RWPE1 (cell line): ENCODE results near the gene RND2.
"Not testable (repeated sequence)": the region's sequence is repeated elsewhere in the genome, so short reads cannot be mapped to it uniquely, and the experiment has no call there.

Source experiments
- CTCF ChIA-PET: fragments of 350-600 bp; sonication (Branson Sonifier 250); formaldehyde crosslinking; extraction: SDS; loops from one replicate; lab custom pipeline; 2021; lab: Yijun Ruan, JAX
- POLR2A ChIA-PET: fragments of 400-600 bp; formaldehyde crosslinking; extraction: SDS; loops from one replicate; lab custom pipeline; 2020; ENCODE audit warnings: antibody characterized with exemption; ENCODE audit not compliant: low non-redundant PET; lab: Yijun Ruan, JAX
- DNase-seq: peaks from one replicate; pipeline ENCODE4 v3.0.0; 2012; ENCODE audit warnings: low spot score
- H3K27ac ChIP-seq: fragments of 450-650 bp; 2 replicates; pipeline ENCODE4 v1.5.1; 2017
- TF ChIP-seq, protein P1 (sequence below): fragments of 450-650 bp; conservative IDR thresholded peaks from 2 replicates; pipeline ENCODE4 v1.5.1; 2017; ENCODE audit warnings: low read depth, mild to moderate bottlenecking

Gene RND2, protein sequence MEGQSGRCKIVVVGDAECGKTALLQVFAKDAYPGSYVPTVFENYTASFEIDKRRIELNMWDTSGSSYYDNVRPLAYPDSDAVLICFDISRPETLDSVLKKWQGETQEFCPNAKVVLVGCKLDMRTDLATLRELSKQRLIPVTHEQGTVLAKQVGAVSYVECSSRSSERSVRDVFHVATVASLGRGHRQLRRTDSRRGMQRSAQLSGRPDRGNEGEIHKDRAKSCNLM

DNA sequence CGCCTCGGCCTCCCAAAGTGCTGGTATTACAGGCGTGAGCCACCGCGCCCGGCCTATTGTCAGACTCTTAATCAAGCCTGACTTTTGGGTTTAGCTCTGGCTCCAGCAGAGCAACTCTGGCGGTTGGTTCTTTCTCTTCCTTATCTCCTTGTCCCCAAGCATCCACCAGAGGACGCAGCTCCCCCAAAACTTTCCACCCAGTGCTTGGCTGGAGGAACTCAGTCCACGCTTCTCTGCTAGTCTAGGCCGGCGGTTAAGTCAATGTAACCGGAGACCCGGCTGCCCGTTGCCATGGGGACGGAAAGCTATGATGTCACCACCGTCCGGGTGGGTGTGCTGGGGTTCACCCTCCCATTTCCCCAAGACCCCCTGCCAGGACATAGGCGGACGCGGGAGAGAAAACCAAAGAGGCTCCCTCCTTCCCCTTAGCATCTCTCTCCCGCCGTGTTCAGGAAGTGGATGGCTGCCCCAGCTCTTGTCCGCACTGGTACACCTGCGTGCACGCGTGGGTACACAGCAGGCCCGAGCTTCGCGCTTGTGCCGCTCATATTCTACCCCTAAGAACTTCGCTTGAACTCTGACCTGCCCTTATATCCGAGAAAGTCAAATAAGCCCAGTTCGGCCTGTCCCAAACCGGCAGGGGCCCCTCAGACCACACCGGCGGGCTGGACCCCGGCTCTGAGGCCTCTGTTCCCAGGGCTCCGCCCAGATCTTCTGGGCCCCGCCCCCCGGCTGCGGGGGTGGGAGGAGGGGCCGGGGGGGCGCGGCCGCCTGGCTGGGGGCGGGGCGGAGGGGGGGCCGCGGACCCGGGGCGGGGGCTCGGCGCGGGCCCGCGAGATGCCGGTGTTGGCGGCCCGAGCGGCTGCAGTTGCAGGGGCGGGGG is at the start of gene RND2:
Gene RND2, plus strand, starts transcription at position 825 of the 883 bp plus-strand sequence. CDS start 117 bp downstream, outside the sequence.
- ChIA-PET POLR2A (interaction anchor here (0.6 kb wide), 1 partner anchor 159 kb away, joined by 3 read pairs; no protein-coding TSS in a partner anchor), CTCF (interaction anchor here (0.6 to 0.7 kb wide), 5 partner anchors 9 to 414 kb away, joined by 3 to 5 read pairs (median 3); no protein-coding TSS in a partner anchor)
- H3K27ac ChIP-seq: peak within 1 kb of the TSS; percentile 51
- DNase-seq: peak; percentile 82
- TF ChIP-seq, protein P1, sequence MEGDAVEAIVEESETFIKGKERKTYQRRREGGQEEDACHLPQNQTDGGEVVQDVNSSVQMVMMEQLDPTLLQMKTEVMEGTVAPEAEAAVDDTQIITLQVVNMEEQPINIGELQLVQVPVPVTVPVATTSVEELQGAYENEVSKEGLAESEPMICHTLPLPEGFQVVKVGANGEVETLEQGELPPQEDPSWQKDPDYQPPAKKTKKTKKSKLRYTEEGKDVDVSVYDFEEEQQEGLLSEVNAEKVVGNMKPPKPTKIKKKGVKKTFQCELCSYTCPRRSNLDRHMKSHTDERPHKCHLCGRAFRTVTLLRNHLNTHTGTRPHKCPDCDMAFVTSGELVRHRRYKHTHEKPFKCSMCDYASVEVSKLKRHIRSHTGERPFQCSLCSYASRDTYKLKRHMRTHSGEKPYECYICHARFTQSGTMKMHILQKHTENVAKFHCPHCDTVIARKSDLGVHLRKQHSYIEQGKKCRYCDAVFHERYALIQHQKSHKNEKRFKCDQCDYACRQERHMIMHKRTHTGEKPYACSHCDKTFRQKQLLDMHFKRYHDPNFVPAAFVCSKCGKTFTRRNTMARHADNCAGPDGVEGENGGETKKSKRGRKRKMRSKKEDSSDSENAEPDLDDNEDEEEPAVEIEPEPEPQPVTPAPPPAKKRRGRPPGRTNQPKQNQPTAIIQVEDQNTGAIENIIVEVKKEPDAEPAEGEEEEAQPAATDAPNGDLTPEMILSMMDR: peak; percentile 77

DNA sequence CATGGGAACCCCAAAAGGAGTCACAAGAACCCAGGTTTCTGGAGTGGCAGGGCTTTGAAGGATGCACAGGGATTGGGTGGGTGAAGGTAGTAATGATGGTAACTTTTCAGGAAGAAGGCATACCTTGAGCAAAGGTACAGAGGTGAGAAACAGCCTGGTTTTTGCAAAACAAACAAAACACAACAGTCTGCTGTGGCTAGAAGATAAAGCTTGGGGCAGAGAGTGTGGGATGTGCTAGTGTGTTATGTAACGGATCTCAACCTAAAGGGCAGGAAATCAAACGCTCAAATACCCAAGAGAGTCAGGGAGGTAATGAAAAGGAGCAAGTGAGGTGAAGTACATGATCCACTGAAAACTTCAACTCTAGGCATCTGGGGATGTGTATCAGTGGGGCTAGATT is 49.8 kb upstream of the RND2 start:
- no peak for DNase-seq
- POLR2A ChIA-PET: no interaction called here
- H3K27ac ChIP-seq: no peak overlapping the region
- CTCF ChIA-PET: interaction anchor here (0.6 kb wide), 1 partner anchor 1716 kb away, joined by 4 read pairs; no protein-coding TSS in a partner anchor
- TF ChIP-seq, protein P1: no peak

DNA sequence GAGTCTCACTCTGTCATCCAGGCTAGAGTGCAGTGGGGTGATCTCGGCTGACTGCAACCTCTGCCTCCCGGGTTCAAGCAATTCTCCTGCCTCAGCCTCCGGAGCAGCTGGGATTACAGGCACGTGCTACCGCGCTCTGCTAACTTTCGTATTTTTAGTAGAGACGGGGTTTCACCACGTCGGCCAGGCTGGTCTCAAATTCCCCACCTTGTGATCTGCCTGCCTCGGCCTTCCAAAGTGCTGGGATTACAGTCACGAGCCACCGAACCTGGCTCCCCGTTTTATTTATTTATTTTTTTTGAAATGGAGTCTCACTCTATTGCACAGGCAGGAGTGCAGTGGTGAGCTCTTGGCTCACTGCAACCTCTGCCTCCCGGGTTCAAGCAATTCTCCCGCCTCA is 49.3 kb upstream of the RND2 start:
- DNase-seq, H3K27ac ChIP-seq, CTCF ChIA-PET, POLR2A ChIA-PET: not testable (repeated sequence)

GRCh38 chr17:42979511-42980273 is 45.3 kb upstream of the RND2 start, which contains the start of gene PTGES3L:
Gene PTGES3L, minus strand, starts transcription at chr17:42980080. Its CDS starts 27 bp downstream, at chr17:42980053.
- DNase-seq: no peak
- TF ChIP-seq, protein P1: no peak
- H3K27ac ChIP-seq: peak within 1 kb of the TSS; percentile 90
- ChIA-PET CTCF (interaction anchor here (1.0 kb wide), 1 partner anchor 18 kb away, joined by 3 read pairs; the partner anchor contains the start of gene RPL27), POLR2A (no interaction called here)

- peak; percentile 93 for DNase-seq
- TF ChIP-seq, protein P1: no peak
- H3K27ac ChIP-seq: peak within 1 kb of the TSS; percentile 90
- CTCF ChIA-PET: interaction anchor here (0.7 to 1.0 kb wide), 2 partner anchors 18 to 76 kb away, joined by 3 read pairs; partner anchors contain the start of gene RPL27
- POLR2A ChIA-PET: no interaction called here
These were observed 44.7 kb upstream of the RND2 start, which contains the start of gene RUNDC1 for GRCh38 chr17:42980274-42980765. Gene RUNDC1, plus strand, starts transcription at chr17:42980565. Its CDS starts 12 bp downstream, at chr17:42980577.

- DNase-seq: peak; percentile 65
- CTCF ChIA-PET: interaction anchor here (0.7 to 1.0 kb wide), 2 partner anchors 17 to 77 kb away, joined by 3 read pairs; partner anchors contain the start of gene RPL27
- peak overlapping the region; percentile 90 for H3K27ac ChIP-seq
- POLR2A ChIA-PET: interaction anchor here (0.6 kb wide), 1 partner anchor 24 kb away, joined by 3 read pairs; no protein-coding TSS in a partner anchor
- TF ChIP-seq, protein P1: peak; percentile 33; the same call in 1 of the 2 replicates
These were observed 44.1 kb upstream of the RND2 start for GRCh38 chr17:42980766-42981397.
